ENCODE data around the gene CADM1.

GRCh38 chr11:115220423-115220822 is 283.8 kb downstream of the CADM1 start:
- TF ChIP-seq GATA2 (IDR thresholded peaks at IDR 0.05; ENCODE audit: low read depth, low read length), result no peak
- no peak for TF ChIP-seq GATA3 (IDR thresholded peaks at IDR 0.05; ENCODE audit: low read depth, low read length)

All from SH-SY5Y (cell line).